ENCODE data around the gene FGFR3. TPM values are rescaled to one million over a fixed set of nuclear protein-coding genes. Genes with fewer than 3 reads are reported as not detected.
A peak's percentile ranks its signal among the peaks of the same experiment; 100 is the strongest.

FGFR3 gene
- total and polyA plus RNA-seq, 11 donors, result 1.1 to 4.6 (median 2.3) TPM

- Histone ChIP-seq H3K9me3 (no peaks in the 10 kb centered on the region), H3K4me3 (peak overlapping the region in 11 of 12 donors; percentile 16 to 57 (median 51)), H3K36me3 (no peaks in the 10 kb centered on the region), H3K27me3 (peaks cover 0 to 42% (median 3%) of the 10 kb centered on the region in 9 donors), H3K27ac (no peak overlapping the region), H3K4me1 (peaks cover 0 to 25% (median 9%) of the 10 kb centered on the region in 12 donors)
- intact Hi-C loops (cut with DNase I), result no loop called here
- 39 to 78% (median 49%) methylated on average over 19 to 41 of the region's 41 CpGs for WGBS, 4 donors
- DNase-seq (no peak), ATAC-seq (peak in 1 of 4 donors; percentile 24)
- TF ChIP-seq POLR2A (IDR thresholded peaks at IDR 0.05), result no peak
- TF ChIP-seq CTCF (IDR thresholded peaks at IDR 0.05), result no peak
These were observed 26.7 kb upstream of the FGFR3 start for GRCh38 chr4:1766106-1767060.

GRCh38 chr4:1767061-1767769, 25.9 kb upstream of the FGFR3 start:
- Histone ChIP-seq H3K4me3 (peak overlapping the region in 11 of 12 donors; percentile 16 to 57 (median 51)), H3K9me3 (no peaks in the 10 kb centered on the region), H3K27ac (no peak overlapping the region), H3K4me1 (peaks cover 0 to 25% (median 9%) of the 10 kb centered on the region in 12 donors), H3K36me3 (no peaks in the 10 kb centered on the region), H3K27me3 (peaks cover 0 to 42% (median 3%) of the 10 kb centered on the region in 9 donors)
- peak in 1 of 4 donors; percentile 5 for ATAC-seq
- DNase-seq, result no peak
- intact Hi-C loops (cut with DNase I), result no loop called here
- TF ChIP-seq POLR2A (IDR thresholded peaks at IDR 0.05), result no peak
- TF ChIP-seq CTCF (IDR thresholded peaks at IDR 0.05), result no peak
- WGBS, 4 donors, result 1 to 3% (median 1%) methylated on average over 18 to 82 of the region's 84 CpGs; no CpG with 5 or more reads in 1 of the 4 donors

GRCh38 chr4:1767770-1768366, 25.2 kb upstream of the FGFR3 start:
- DNase-seq, result no peak
- peaks cover 0 to 42% (median 0%) of the 10 kb centered on the region in 9 donors for H3K27me3 ChIP-seq
- intact Hi-C loops (cut with DNase I), result loop anchor here in 1 of 10 donors (2.0 kb wide), 1 partner anchor 71 kb away; no protein-coding TSS in a partner anchor

More at GRCh38 chr4:1767770-1768366, 25.2 kb upstream of the FGFR3 start:
- TF ChIP-seq CTCF (IDR thresholded peaks at IDR 0.05), result peak in 2 of 12 donors; percentile 16 to 18
- no peak for TF ChIP-seq POLR2A (IDR thresholded peaks at IDR 0.05)
- peak overlapping the region in 11 of 12 donors; percentile 16 to 57 (median 51) for H3K4me3 ChIP-seq
- ATAC-seq, result no peak
- no peaks in the 10 kb centered on the region for H3K9me3 ChIP-seq
- H3K4me1 ChIP-seq, result peaks cover 0 to 25% (median 9%) of the 10 kb centered on the region in 12 donors
- WGBS, 4 donors, result 23 to 50% (median 30%) methylated on average over 14 to 31 of the region's 32 CpGs
- no peak overlapping the region for H3K27ac ChIP-seq
- no peaks in the 10 kb centered on the region for H3K36me3 ChIP-seq

Data from heart left ventricle (tissue), 16 donors.